Measurements from ENCODE around the gene AVL9. TPM values are rescaled to one million over a fixed set of nuclear protein-coding genes. Genes with fewer than 3 reads are reported as not detected.

Gene AVL9
- 10 to 100 TPM; 23.3 to 25.4 TPM for total RNA-seq
- polyA plus RNA-seq (2013, experiment 1 of 2): 17.3 TPM
- polyA plus RNA-seq (2013, experiment 2 of 2): 20.4 TPM
- total RNA-seq: 45.9 to 155 (median 115) reads per million in 172 experiments

GRCh38 chr7:32495298-32496051, at the start of gene AVL9:
TSS of gene AVL9 (plus strand) at chr7:32495489. CDS start at chr7:32495710, 221 bp downstream.
- ATAC-seq (ENCODE audit: poor library complexity) (peak; percentile 93), DNase-seq (peak; percentile 97 to 100 (median 99))
- Mint-ChIP-seq H3K27me3 (no peaks in the 10 kb centered on the region), H3K36me3 (ENCODE audit: low read depth) (peaks cover 42% of the 10 kb centered on the region), H3K4me3 (peak within 1 kb of the TSS; percentile 92), H3K27ac (peak within 1 kb of the TSS; percentile 94), H3K9me3 (no peaks in the 10 kb centered on the region), H3K4me1 (ENCODE audit: low read depth) (peaks cover 53% of the 10 kb centered on the region)
- Histone ChIP-seq H3K4me3 (ENCODE audit: low read length) (peak within 1 kb of the TSS; percentile 86), H3K27me3 (ENCODE audit: control insufficient read depth in 1 of 2, insufficient read depth in 2 of 2, low read length in 2 of 2) (no peaks in the 10 kb centered on the region), H3K27ac (ENCODE audit: low read depth in 1 of 2, low read length in 2 of 2) (peak within 1 kb of the TSS; percentile 94 to 95), H3K4me1 (ENCODE audit: insufficient read depth, low read length) (peaks cover 22% of the 10 kb centered on the region), H3K9me3 (ENCODE audit: control insufficient read depth in 1 of 2, insufficient read depth in 1 of 2, low read length in 2 of 2) (no peaks in the 10 kb centered on the region), H3K36me3 (ENCODE audit: insufficient read depth, low read length) (no peaks in the 10 kb centered on the region)
- no peak for TF ChIP-seq CTCF (IDR thresholded peaks at IDR 0.05)
- intact Hi-C loops (cut with DNase I, micrococcal nuclease): loop anchor here (5.0 to 10.0 kb wide), 4 partner anchors 352 to 1901 kb away; partner anchors contain the start of genes BBS9 (in 1 of the 2) and GARS1 (in 1 of the 2)
- ChIA-PET CTCF (interaction anchor here (0.7 to 1.4 kb wide), 3 partner anchors 448 to 635 kb away, joined by 3 to 4 read pairs (median 3); no protein-coding TSS in a partner anchor), POLR2A (interaction anchor here (0.5 to 1.8 kb wide), 15 partner anchors 10 to 567 kb away, joined by 3 to 24 read pairs (median 4); partner anchors contain the start of genes KBTBD2 and NT5C3A)

- no peaks in the 10 kb centered on the region for H3K4me1 ChIP-seq (ENCODE audit: insufficient read depth, low read length)
- ChIA-PET POLR2A (no interaction called here), CTCF (no interaction called here)
- peaks cover 0 to 4% of the 10 kb centered on the region in 2 experiments for H3K9me3 ChIP-seq (ENCODE audit: control insufficient read depth in 1 of 2, insufficient read depth in 1 of 2, low read length in 2 of 2)
- DNase-seq: no peak
- H3K27me3 ChIP-seq (ENCODE audit: control insufficient read depth in 1 of 2, insufficient read depth in 2 of 2, low read length in 2 of 2): peaks cover 0 to 3% of the 10 kb centered on the region in 2 experiments
- intact Hi-C loops (cut with DNase I, micrococcal nuclease): no loop called here
- no peaks in the 10 kb centered on the region for H3K36me3 ChIP-seq (ENCODE audit: insufficient read depth, low read length)
- H3K4me3 ChIP-seq (ENCODE audit: low read length): no peak overlapping the region
- no peak for ATAC-seq (ENCODE audit: poor library complexity)
- H3K4me3 Mint-ChIP-seq: no peak overlapping the region
- peaks cover 5% of the 10 kb centered on the region for H3K9me3 Mint-ChIP-seq
- H3K4me1 Mint-ChIP-seq (ENCODE audit: low read depth): no peaks in the 10 kb centered on the region
- H3K36me3 Mint-ChIP-seq (ENCODE audit: low read depth): no peaks in the 10 kb centered on the region
- no peak for TF ChIP-seq CTCF (IDR thresholded peaks at IDR 0.05)
- no peak overlapping the region for H3K27ac Mint-ChIP-seq
- H3K27me3 Mint-ChIP-seq: peaks cover 21% of the 10 kb centered on the region
- H3K27ac ChIP-seq (ENCODE audit: low read depth in 1 of 2, low read length in 2 of 2): no peak overlapping the region
These were observed 48.1 kb upstream of the AVL9 start for GRCh38 chr7:32447218-32447617.

- no peak overlapping the region for H3K4me3 ChIP-seq (ENCODE audit: low read length)
- no peaks in the 10 kb centered on the region for H3K36me3 ChIP-seq (ENCODE audit: insufficient read depth, low read length)
- ChIA-PET CTCF (no interaction called here), POLR2A (no interaction called here)
- no peak overlapping the region for H3K27ac ChIP-seq (ENCODE audit: low read depth in 1 of 2, low read length in 2 of 2)
- H3K4me1 ChIP-seq (ENCODE audit: insufficient read depth, low read length): no peaks in the 10 kb centered on the region
- H3K36me3 Mint-ChIP-seq (ENCODE audit: low read depth): no peaks in the 10 kb centered on the region
- no peak overlapping the region for H3K4me3 Mint-ChIP-seq
- H3K27me3 ChIP-seq (ENCODE audit: control insufficient read depth in 1 of 2, insufficient read depth in 2 of 2, low read length in 2 of 2): peaks cover 0 to 3% of the 10 kb centered on the region in 2 experiments
- no peak for TF ChIP-seq CTCF (IDR thresholded peaks at IDR 0.05)
- H3K9me3 Mint-ChIP-seq: peaks cover 2% of the 10 kb centered on the region
- no peak overlapping the region for H3K27ac Mint-ChIP-seq
- no peak for ATAC-seq (ENCODE audit: poor library complexity)
- DNase-seq: no peak
- H3K4me1 Mint-ChIP-seq (ENCODE audit: low read depth): no peaks in the 10 kb centered on the region
- H3K27me3 Mint-ChIP-seq: peaks cover 38% of the 10 kb centered on the region
- H3K9me3 ChIP-seq (ENCODE audit: control insufficient read depth in 1 of 2, insufficient read depth in 1 of 2, low read length in 2 of 2): peaks cover 0 to 8% of the 10 kb centered on the region in 2 experiments
- intact Hi-C loops (cut with DNase I, micrococcal nuclease): no loop called here
These were observed 41.8 kb upstream of the AVL9 start for GRCh38 chr7:32453341-32454011.

Measured in CD4-positive, alpha-beta T cell (primary cell).